Stimulated activated CD4-positive, alpha-beta T cell treated with anti-CD3 and anti-CD28 coated beads, Interleukin-1b, Interleukin-23, amount 100 ng/mL, for 1 hour (primary cell): ENCODE measurements around the gene LIFR.
"Not testable (repeated sequence)": the region's sequence is repeated elsewhere in the genome, so short reads cannot be mapped to it uniquely, and the experiment has no call there.

Source experiments
- DNase-seq, 2 donors: peaks; one replicate each; pipeline ENCODE4 v3.0.0-alpha.2; 2020; ENCODE audit warnings: low read depth in 2 of 2

Gene LIFR

DNA sequence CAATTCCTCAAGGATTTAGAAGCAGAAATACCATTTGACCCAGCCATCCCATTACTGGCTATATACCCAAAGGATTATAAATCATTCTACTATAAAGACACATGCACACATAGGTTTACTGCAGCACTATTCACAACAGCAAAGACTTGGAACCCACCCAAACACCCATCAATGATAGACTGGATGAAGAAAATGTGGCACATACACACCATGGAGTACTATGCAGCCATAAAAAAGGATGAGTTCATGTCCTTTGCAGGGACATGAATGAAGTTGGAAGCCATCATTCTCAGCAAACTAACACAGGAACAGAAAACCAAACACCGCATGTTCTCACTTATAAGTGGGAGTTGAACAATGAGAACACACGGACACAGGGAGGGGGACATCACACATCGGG is 39.8 kb downstream of the LIFR start:
- DNase-seq: not testable (repeated sequence)

DNA sequence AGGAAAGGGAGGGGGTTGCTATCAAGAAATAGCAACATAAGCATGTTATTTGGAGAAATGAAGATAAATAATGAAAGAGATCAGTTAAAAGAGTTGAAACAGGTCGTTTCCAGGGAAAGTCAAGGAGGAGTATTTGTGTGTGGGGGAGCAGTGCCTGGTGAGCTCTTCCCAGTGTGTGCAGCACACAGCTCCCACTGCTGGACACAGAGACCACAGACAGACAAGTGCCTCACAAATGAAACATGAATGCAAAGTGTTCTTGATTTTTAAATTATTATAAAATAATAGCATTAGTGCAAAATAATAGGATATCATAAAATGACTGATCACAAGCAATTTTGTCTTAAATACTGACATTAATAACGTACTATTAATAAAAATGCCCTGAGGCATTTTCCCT is 40.8 kb downstream of the LIFR start:
- no peak for DNase-seq

DNA sequence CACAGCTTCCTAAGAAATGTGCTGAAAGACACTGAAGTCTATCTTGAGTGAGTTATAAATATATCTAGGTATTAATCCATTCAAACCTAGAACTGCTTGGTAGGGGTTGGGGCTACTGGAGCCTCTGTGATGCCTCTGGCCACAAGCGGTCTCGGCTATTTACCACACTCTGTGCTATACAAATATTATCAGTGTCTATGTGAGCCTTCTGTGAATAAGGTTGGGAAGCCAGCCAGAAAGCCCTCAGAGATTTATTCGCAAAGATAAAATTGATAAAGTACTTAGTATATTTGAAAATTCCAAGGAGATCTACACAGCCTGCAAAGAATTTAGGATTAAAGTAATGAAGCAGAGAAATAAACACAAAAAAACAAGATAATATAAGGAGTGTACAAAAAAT is 41.4 kb downstream of the LIFR start:
- DNase-seq: no peak

DNA sequence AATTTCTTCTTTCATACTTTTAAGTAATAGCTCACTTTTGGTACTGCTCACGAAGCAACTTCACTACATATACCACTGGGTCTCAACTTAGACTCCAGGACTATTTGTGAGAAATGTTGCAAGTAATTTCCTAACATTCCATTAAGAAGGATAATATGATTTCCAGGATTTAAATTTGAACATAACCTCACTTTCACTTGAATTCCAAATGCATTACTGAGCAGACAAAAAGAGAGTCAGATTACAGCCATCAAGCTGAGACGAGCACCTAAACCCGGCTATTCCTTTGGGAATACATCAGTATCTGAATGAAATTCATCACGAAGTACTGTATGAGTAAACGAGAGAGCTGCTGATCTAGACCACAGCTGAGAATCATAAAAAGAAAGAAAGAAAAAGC is 47.3 kb downstream of the LIFR start:
- DNase-seq: no peak

DNA sequence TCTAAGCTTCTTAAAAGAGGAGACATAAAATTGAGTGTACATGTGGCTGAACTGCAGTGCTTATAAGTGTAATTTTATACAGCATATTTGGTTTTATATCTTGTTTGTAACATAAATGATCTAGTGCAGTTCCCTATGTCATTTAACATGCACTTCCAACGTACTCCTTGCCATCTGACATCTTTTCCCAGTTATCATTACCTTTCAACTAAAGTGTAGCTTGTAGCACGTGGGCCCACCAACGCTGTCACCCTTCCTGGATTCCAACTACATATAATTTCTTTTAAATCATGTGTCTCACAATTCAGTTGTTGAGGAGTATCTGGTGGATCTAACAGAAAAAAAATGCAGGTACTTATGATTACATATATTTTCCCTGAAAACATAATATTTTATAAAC is 50.1 kb downstream of the LIFR start:
- DNase-seq: no peak

DNA sequence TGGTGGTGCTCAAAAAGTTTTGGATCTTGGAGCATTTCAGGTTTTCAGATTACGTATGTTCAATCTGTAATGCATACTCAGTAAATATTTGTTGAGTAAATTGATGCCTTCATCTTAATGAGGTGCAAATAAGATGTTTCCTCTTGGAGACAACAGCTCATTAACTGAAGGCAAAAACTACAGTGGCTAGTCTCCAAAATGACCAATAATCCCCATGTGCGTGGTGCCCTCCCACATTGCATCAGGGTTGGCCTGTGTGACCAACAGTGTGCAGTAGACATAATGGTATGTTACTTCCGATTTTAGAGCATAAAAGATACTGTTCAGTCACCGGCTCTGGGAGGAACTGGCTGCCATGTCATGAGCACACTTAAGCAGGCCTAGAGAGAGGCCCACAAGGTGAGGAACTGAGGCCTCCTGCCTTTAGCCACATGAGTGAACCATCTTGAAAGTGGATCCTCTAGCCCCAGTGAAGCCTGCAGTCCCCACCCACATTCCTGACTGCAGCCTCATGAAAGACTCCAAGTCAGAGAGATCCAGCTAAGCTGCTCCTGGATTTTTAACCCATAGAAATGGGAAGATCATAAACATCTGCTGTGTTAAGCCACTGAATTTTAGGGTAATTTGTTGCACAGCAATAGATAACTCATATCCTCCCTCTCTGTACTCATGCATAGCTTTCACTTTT is 55.7 kb downstream of the LIFR start:
- no peak for DNase-seq

DNA sequence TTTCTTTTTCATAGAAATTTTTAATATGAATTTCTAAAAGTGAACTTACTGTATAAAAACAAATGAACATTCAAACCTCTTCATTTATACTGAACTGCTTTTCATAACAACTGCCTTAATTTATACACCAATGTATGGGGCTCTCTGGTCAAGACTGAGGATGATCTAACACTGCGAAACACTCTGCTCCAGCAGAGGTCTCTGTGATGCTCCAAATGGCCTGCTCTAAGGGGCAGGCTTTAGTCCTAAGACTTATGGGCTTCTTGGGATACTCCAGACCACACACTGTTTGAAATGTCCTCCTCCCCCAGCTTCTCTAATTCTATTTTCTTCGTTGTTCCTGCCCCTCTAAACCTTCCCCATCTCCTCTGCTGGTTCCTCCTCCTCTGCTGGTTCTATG is 58.5 kb downstream of the LIFR start:
- no peak for DNase-seq

DNA sequence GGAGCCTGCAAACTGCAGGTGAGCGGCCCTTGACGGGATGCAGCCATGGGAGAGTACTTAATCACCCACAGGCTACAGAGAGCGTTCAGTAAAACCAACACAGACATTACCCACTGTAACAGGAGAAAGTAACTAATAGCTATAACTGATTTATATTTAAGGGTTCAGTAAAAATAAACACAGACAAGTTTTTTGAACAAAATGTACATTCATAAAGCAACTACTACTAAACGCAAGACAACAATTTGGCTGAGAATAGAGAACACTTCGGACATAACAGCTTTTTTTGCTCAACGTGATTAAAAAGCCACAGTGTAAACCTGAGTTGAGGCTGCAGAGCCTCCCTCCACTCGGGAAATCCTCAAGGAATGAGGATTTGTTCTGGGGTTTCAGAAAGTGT is 61.7 kb downstream of the LIFR start:
- no peak for DNase-seq

DNA sequence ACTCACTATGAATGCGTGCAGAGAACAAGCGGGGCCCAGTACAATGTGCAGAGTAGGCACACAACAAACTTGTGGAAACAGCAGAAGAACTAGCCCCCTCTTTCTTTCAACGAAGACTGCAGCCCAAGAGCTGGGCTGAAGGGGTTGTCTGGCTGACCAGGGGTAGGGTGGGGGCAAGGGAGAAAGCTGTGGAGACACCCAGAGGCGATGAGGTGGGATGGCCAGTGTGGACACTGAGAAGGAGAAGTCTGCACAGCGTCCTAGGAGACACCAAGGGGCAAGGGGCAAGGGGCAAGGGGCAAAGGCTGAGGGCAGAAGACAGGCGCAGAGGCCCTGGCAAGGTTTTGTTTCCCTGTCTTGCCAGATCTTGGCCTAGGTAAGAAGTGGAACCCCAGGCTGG is 62.3 kb downstream of the LIFR start:
- no peak for DNase-seq

DNA sequence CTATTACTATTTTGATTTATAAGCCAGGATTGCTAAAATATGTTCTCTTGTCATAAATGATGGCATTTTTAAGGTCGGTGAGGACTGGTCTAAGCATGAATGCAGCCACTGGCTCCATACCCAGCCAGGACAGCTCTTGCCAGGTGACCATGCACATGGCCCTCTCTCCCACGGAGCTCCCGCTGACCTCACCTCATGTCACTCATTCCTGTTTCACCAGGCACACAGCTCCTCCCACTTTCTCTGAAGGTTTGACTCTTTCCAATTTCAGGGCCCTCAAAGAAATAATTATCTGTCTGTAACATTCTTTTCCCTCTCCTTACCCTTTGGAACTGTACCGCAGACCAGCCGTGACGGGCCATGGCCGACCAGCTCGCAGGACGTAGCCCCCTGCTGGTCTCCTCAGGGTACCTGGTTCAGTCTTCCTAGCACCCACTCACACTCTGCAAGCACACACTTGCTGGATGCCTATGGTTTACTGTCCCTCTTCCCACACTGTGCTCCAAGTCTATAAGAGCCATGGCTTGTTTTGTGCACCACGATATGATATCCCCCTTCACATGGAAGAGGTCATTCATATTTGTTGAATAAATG is 72.5 kb downstream of the LIFR start:
- no peak for DNase-seq

DNA sequence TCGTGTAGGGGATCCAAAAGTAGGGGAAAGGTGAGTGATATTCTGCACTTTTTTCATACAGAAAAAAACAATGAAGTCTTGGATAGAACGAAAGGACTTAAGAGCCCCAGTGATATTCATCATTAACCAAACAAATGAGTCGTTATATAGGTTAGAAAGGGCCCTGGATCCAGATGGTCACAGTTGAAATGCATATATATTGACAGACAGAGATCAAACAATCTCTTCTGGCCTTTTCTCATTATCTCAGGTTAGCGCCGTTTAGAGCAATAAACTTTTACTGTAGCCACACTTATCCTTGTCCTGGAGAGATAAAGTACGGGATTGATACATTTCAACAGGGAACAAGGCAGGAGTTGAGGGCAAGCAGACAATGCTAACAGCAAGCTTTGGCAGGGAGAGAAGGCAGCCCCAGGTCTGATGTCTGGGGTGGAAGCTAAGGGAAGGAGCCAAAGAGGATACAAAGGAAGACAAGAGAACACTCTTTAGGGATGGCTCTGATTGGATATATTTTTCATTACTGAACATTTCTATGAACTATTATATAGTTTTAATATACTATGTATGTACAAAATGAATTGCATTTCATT is 77.0 kb downstream of the LIFR start:
- DNase-seq: no peak

DNA sequence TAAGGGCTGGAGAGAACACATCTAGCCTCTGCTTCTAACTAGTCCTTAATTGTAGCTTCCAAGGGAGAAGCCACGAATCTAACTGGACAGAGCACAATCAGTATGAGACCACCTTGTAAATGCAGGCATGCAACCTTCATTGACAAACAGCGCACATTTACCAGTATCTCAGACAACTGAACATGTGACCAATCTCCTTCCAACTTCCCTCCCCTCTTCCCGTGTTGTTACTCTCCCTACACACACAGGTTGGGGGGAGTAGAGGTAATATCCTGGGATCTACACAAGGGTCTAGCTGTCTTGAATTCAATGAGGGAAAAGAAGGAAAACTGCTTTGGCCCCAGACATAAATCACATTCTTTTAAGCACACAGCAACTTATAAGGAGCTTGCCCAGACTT is 77.6 kb downstream of the LIFR start:
- no peak for DNase-seq

DNA sequence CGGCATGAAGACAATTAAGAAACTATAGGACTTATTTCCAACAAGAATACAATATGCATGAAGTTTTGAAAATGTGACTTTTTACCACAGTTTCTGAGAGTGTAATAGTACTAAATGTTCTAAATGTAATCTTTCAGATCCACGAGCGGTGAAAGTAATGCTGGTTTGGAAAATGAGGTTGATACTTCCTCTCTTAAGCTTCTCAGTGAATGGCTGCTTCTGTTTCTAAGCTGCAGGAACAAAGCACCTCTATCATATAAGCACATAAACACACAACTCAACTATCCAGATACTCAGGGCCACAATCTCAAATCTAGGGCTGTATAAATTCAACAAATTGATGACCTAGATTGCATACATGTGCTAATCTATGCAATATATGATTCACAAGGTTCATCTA is 78.3 kb downstream of the LIFR start:
- DNase-seq: no peak

DNA sequence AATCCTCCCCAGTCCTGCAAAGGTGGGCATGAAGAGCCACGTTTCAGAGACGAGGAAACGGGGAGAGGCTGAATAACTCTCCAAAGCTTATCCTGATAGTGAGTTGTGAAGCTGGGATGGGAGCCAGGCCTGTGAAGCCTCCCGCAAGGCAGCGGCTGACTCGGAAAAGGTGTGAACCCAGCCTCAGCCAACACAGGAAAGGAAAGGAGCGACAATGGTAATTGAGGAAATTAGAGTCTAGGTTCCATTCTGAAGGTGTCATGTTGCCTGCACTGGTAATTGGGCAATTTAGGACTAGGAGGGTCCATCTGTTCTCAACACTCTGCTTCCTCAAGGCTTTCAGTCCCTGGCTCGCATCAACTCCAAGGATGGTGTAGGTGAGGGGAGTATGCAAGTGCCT is 83.4 kb downstream of the LIFR start:
- no peak for DNase-seq

DNA sequence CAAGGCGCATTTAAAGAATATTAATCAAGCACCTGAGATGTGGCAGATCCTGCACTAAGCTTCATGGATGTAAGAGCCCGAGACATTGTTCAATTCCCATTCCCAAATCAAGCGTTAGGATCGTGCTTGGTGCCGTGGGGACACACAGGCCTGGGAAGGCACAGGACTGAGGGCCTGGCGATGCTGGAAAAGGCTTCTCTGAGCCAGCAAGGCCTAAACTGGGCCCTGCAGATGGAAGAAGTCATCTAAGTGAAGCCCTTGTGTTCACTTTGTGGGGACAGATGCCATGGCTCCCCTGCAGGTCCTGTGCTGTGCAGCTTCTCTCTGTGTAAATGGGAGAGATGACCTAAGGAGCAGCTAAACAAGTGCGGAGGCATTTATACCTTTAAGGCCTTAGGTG is 83.9 kb downstream of the LIFR start:
- no peak for DNase-seq

DNA sequence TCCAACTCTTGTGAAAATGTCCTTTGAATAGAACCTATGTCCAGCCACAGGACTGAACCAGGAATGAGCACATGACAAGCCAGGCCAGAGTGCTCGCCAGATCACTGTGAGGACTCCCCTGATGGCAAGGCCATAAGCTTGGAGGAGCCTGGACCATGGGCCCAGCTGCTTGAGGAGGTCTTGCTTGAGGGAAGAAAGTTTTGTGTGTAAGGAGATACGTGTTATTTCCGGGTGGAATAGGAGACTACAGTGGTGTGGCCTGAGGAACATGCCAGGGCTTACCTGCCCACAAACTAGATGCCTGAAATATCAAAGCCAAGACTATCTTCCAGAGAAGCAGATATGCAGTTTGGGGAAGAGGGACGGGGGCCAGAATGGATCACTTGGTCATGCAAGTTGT is 84.7 kb downstream of the LIFR start:
- no peak for DNase-seq

DNA sequence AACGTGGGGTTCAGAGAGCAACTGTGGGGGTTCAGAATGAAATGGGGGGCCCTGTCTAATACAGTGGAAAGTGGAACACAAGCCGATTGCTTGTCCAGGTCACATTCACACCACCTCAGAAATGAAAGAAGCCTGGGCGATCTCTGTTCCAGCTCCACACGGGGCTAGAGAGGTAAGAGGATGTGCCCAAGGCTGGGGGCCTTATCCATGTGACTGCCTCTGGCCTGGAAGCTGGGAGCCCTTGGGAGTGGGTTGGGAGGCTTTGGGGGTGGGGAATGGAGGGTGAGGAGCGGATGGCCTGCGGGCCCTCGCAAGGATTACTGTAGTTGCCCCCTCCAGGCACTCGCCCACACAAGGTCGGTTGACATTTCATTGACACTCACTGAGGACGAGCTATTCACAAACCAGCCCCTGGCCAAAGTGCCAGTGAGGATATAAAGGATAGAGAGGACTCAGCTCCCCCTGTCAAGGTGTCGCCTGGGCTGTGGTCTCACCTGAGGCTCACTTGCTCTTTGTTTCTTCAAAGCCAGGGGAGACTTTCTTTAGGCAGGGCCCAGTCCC is 86.7 kb downstream of the LIFR start:
- no peak for DNase-seq

DNA sequence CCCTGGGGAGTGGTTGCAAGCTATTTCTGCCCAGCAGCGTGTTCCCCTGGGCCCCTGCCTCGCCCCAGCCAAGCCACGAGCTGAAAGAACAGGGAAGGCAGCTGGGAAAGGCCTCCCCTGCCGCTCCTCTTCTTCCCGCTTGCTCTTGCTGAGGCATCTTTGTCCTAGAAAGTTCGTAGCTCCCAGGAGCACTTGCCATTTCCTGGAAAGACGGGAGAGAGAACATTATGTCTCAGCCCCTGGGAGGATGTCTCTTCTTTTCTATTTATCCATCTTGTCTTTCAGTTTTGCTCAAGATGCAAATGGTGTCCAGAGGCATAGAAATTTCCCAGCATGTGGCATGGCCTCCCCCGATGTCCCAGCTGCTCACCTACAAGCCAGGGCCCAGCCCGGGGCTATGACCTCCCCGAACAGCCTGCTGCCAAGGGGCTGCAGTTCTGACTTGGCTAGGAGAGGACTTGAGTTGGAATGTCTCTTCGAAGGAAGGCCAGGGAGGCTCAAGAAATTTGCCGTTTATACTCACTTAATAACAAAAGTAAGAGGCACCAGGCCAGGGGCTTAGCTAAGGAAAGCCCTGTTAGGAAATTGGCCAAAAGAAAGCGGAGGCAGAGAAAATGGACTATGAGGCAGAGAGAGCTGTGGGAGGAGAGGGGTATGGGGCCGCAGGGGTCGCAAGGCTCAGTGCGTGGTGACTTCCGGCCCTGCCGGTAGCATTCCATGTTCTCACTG is 87.3 kb downstream of the LIFR start:
- DNase-seq: no peak

DNA sequence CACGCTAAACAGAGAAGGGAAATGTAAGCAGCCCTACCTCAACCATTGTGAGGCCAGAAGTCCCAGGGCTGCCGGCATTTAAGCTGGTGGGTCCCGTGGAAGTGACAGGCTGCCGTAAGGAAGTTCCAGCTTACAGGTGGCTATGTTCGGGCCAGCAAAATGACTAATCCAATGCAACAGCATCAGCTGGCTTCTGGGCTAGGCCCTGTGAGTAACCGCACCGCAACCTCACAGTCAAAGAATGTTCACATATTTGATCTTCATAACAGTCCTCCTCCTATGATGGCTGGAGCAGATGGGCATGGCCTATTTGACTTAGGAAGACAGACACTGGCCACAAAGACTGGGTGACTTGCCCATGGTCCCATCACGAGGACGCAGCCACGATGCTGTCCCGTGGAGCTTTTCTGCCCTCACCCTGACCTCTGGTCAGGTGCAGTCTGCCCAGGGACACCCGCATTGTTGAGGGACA is 88.2 kb downstream of the LIFR start:
- no peak for DNase-seq

DNA sequence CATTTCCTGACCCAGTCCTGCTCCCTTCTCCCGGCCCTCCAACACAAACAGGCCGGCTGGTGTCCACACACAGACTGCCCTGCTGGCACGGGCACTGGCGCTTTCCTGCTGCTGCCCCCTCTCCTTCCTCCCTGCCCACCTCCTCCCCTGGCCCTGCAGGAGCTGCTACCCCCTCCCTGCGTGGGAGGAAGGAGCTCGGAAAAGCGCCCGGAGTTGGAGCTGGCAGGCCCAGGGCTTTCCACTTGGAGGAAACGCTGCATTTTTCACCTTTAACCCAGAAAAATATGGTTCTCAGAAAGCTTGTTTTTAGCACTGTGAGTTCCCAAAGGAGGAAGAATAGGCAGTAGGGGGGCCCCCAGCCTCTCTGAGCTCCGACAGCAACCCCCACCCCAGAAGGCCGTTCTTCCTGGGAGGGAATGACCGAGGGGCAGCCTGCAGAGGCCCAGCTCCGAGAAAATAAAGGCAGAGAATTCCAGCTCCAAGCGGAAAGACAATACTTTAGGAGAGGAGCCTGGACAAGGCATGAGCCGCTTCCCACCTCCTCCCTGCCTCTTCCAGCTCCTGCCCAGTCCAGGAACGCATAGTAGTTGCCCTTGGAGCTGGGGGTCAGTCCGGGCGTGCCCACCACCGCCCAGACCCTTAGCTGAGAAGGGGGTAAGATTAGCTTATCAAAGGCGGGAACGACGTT is 88.9 kb downstream of the LIFR start:
- DNase-seq: no peak

DNA sequence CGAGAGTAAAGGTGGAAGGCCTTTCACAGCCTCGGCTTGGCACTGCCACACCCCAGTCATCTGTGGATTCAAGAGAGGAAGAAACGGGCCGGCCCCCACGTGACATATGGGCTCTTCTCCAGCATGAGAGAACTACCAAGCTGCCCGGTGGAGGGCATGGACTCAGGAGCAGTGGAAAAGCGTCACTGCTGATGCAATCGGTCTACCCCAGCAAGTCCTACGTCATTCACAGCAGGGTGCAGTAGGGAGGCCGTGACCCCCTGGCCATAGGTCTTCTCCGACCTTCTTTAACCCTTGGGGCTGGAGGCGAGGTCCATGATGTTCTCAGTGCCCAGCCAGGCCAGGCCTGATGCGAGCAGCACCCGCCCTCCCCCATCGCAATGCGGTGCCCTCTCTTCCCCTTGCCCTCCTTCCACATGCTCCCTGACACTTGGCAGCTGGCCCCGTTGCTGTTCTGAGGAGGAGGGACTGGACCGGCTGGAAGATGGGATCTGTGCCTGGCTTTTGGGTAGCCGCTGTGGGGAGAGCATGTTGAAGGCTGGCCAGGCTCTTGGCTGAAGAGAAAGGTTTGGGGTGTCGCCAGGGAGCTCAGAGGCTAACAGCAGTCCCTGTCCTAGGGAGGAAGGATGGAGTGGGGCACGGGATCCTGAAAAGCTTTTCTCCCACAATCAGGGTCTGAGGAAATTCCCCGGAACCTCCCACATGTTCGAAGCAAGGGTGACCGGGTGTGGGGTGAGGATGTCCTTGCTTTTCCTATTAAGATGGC is 89.8 kb downstream of the LIFR start:
- DNase-seq: no peak
